K562 (cell line): ENCODE data around the gene PPP1R12C. TPM values are rescaled to one million over a fixed set of nuclear protein-coding genes. Genes with fewer than 3 reads are reported as not detected.

Experiments
- AFF4 ChIP-seq: sonication (generic); formaldehyde crosslinking; IDR thresholded peaks from 2 replicates; pipeline ENCODE4 v1.8.0; 2023; ENCODE audit warnings: mild to moderate bottlenecking, missing genetic modification reagents
- CBX1 ChIP-seq: sonication (generic); IDR thresholded peaks from 2 replicates; pipeline ENCODE4 v1.6.1; 2016; ENCODE audit warnings: antibody characterized with exemption, low read depth, mild to moderate bottlenecking
- MIER1 ChIP-seq: fragments of 450-650 bp; IDR thresholded peaks from 2 replicates; pipeline ENCODE4 v1.6.1; 2016; ENCODE audit warnings: antibody characterized with exemption, mild to moderate bottlenecking, low read depth
- MTF1 ChIP-seq: fragments of 250-450 bp; sonication (Bioruptor Pico); IDR thresholded peaks from 2 replicates; pipeline ENCODE4 v1.9.0; 2021; ENCODE audit warnings: moderate library complexity, mild to moderate bottlenecking, inconsistent platforms, borderline replicate concordance
- NFIC ChIP-seq: fragments of 450-650 bp; IDR thresholded peaks from 2 replicates; pipeline ENCODE4 v1.6.1; 2017; ENCODE audit warnings: mild to moderate bottlenecking, inconsistent platforms
- NR4A1 ChIP-seq, 2 experiments: fragments of 250-450 bp in 1 of 2; fragments of 450-650 bp in 1 of 2; sonication (Bioruptor Pico) in 1 of 2; IDR thresholded peaks; 2 replicates each; pipeline versions ENCODE4 v1.4.0 to v1.6.1; 2016 to 2020; ENCODE audit warnings: mild to moderate bottlenecking in 2 of 2, missing compliant biosample characterization in 1 of 2, missing genetic modification characterization in 1 of 2, moderate library complexity in 1 of 2
- PKNOX1 ChIP-seq: fragments of 450-650 bp; IDR thresholded peaks from 2 replicates; pipeline ENCODE4 v1.6.1; 2016
- POLR2A ChIP-seq: fragments of 450-650 bp; conservative IDR thresholded peaks from 2 replicates; pipeline ENCODE4 v1.6.1; 2016
- RBBP5 ChIP-seq: fragments of 200-600 bp; sonication (generic); IDR thresholded peaks from 2 replicates; pipeline ENCODE4 v1.6.1; 2012; ENCODE audit warnings: borderline replicate concordance, mild to moderate bottlenecking, low read length, control low read depth, inconsistent platforms; ENCODE audit not compliant: insufficient read depth, poor library complexity, severe bottlenecking
- RBM14 ChIP-seq: fragments of 200-400 bp; formaldehyde crosslinking; IDR thresholded peaks from 2 replicates; pipeline ENCODE4 v1.6.1; 2018; ENCODE audit warnings: low read depth, mild to moderate bottlenecking, low read length, moderate library complexity, borderline replicate concordance; ENCODE audit not compliant: insufficient read depth
- SP1 ChIP-seq: sonication (generic); formaldehyde crosslinking; IDR thresholded peaks from 2 replicates; pipeline ENCODE4 v1.8.1; 2022; ENCODE audit warnings: mild to moderate bottlenecking, missing genetic modification reagents
- TARDBP ChIP-seq: fragments of 450-650 bp; IDR thresholded peaks from 2 replicates; pipeline ENCODE4 v1.6.1; 2016
- YY1 ChIP-seq, 3 experiments: IDR thresholded peaks; 2 replicates each; pipeline ENCODE4 v1.6.1; 2011; ENCODE audit warnings: low read length in 2 of 3, mild to moderate bottlenecking in 2 of 3, moderate library complexity in 2 of 3, borderline replicate concordance in 1 of 3, control low read depth in 1 of 3, low read depth in 1 of 3; ENCODE audit not compliant: insufficient read depth in 3 of 3, insufficient replicate concordance in 2 of 3, control insufficient read depth in 1 of 3, insufficient read length in 1 of 3; ENCODE audit errors: extremely low read depth in 1 of 3
- ZNF263 ChIP-seq: sonication (generic); formaldehyde crosslinking; IDR thresholded peaks from 2 replicates; pipeline ENCODE4 v1.8.0; 2022; ENCODE audit warnings: mild to moderate bottlenecking, missing genetic modification reagents, borderline replicate concordance
- ZNF354B ChIP-seq: fragments of 250-450 bp; sonication (Bioruptor Pico); IDR thresholded peaks from 2 replicates; pipeline ENCODE4 v1.4.0; 2020
- ZNF561 ChIP-seq: fragments of 450-650 bp; formaldehyde crosslinking; conservative IDR thresholded peaks from 2 replicates; pipeline ENCODE4 v1.4.0; 2020; ENCODE audit warnings: mild to moderate bottlenecking, moderate library complexity
- ZNF696 ChIP-seq: fragments of 250-450 bp; sonication (Bioruptor Pico); conservative IDR thresholded peaks from 2 replicates; pipeline ENCODE4 v1.4.0; 2020; ENCODE audit warnings: mild to moderate bottlenecking, moderate library complexity
- polyA plus RNA-seq, 8 experiments: library from polyadenylated mRNA; depleted of rRNA in 4 of 8; stranded (reverse) in 5 of 8; unstranded in 3 of 8; fragments of >200 nt; fragmentation: Nextera tagmentation in 2 of 8; fragmentation: Illumina TruSeq in 1 of 8; extraction: Ambion mirVana in 2 of 8; extraction: Trizol in 1 of 8; gene quantifications; 2 replicates each; pipeline versions ENCODE4 v1.2.1 to v1.2.3, GENCODE V29; 2011 to 2014; ENCODE audit warnings: inconsistent platforms in 1 of 8, missing spikeins in 1 of 8
- total RNA-seq, 7 experiments: library from RNA; depleted of rRNA in 6 of 7; stranded (reverse); fragments of >200 nt in 6 of 7; fragmentation: Illumina TruSeq in 2 of 7; extraction: Trizol in 2 of 7; gene quantifications; 2 replicates each; pipeline versions ENCODE4 v1.2.1 to v1.2.3, GENCODE V29; 2011 to 2021; ENCODE audit warnings: low replicate concordance in 1 of 7
- TF ChIP-seq, protein P1 (sequence below), 2 experiments: fragments of 150-350 bp in 1 of 2; IDR thresholded peaks; 2 replicates each; pipeline ENCODE4 v1.6.1; 2012 to 2016; ENCODE audit warnings: low read depth in 2 of 2, low read length in 2 of 2, mild to moderate bottlenecking in 1 of 2, moderate library complexity in 1 of 2

PPP1R12C gene
- total and polyA plus RNA-seq, 9 of the 15 experiments (the other 6 are each of a cell fraction or from before 2014, with no cell fraction given) = 1.8 to 136 (median 33.7) TPM

- no peak for TF ChIP-seq ZNF696
- 0 out of 2 replicates have a peak, but pooled peaks have one; percentile 3 for TF ChIP-seq ZNF263
- peak; percentile 81 for TF ChIP-seq SP1 (CRISPR knock-in tag)
- TF ChIP-seq AFF4 (CRISPR knock-in tag) = peak; percentile 77; the same call in 1 of the 2 replicates
- TF ChIP-seq NFIC = peak; percentile 93
- TF ChIP-seq, protein P1, sequence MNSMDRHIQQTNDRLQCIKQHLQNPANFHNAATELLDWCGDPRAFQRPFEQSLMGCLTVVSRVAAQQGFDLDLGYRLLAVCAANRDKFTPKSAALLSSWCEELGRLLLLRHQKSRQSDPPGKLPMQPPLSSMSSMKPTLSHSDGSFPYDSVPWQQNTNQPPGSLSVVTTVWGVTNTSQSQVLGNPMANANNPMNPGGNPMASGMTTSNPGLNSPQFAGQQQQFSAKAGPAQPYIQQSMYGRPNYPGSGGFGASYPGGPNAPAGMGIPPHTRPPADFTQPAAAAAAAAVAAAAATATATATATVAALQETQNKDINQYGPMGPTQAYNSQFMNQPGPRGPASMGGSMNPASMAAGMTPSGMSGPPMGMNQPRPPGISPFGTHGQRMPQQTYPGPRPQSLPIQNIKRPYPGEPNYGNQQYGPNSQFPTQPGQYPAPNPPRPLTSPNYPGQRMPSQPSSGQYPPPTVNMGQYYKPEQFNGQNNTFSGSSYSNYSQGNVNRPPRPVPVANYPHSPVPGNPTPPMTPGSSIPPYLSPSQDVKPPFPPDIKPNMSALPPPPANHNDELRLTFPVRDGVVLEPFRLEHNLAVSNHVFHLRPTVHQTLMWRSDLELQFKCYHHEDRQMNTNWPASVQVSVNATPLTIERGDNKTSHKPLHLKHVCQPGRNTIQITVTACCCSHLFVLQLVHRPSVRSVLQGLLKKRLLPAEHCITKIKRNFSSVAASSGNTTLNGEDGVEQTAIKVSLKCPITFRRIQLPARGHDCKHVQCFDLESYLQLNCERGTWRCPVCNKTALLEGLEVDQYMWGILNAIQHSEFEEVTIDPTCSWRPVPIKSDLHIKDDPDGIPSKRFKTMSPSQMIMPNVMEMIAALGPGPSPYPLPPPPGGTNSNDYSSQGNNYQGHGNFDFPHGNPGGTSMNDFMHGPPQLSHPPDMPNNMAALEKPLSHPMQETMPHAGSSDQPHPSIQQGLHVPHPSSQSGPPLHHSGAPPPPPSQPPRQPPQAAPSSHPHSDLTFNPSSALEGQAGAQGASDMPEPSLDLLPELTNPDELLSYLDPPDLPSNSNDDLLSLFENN (IDR thresholded peaks at IDR 0.05; ENCODE audit: low read depth in 2 of 2, low read length in 2 of 2) = no peak
- TF ChIP-seq MTF1 = no peak
- TF ChIP-seq RBBP5 = peak; percentile 33
- no peak for TF ChIP-seq TARDBP
- no peak for TF ChIP-seq NR4A1 (CRISPR knock-in tag; IDR thresholded peaks at IDR 0.05)
- TF ChIP-seq NR4A1 (tag; IDR thresholded peaks at IDR 0.05) = no peak
- TF ChIP-seq RBM14 = no peak
- TF ChIP-seq POLR2A = peak; percentile 53; the same call in 1 of the 2 replicates
- TF ChIP-seq PKNOX1 = peak; percentile 81
- no peak for TF ChIP-seq YY1 (IDR thresholded peaks at IDR 0.05; ENCODE audit: borderline replicate concordance in 1 of 3, control insufficient read depth in 1 of 3, extremely low read depth in 1 of 3, insufficient read depth in 3 of 3, insufficient read length in 1 of 3, insufficient replicate concordance in 2 of 3, low read depth in 1 of 3, low read length in 2 of 3)
- no peak for TF ChIP-seq ZNF354B (CRISPR knock-in tag)
- no peak for TF ChIP-seq CBX1
- TF ChIP-seq ZNF561 = no peak
- no peak for TF ChIP-seq MIER1
Measured at GRCh38 chr19:55156202-55157063, 39.0 kb upstream of the PPP1R12C start (continued).
